GM12875 (cell line): ENCODE measurements around the gene CACNA2D1.
"Not testable (repeated sequence)": the region's sequence is repeated elsewhere in the genome, so short reads cannot be mapped to it uniquely, and the experiment has no call there.

Source experiments
- H3K4me3 ChIP-seq: one replicate; pipeline ENCODE4 v1.5.1; 2011; ENCODE audit warnings: low read depth, low read length, control low read depth
- TF ChIP-seq, protein P1 (sequence below): IDR thresholded peaks from 2 replicates; pipeline ENCODE4 v1.5.1; 2011; ENCODE audit warnings: low read depth, mild to moderate bottlenecking, control low read depth, inconsistent platforms, low read length, moderate library complexity, borderline replicate concordance; ENCODE audit not compliant: insufficient read depth

CACNA2D1 gene

GRCh38 chr7:82146491-82146890 is 297.1 kb downstream of the CACNA2D1 start:
- no peak overlapping the region for H3K4me3 ChIP-seq
- TF ChIP-seq, protein P1, sequence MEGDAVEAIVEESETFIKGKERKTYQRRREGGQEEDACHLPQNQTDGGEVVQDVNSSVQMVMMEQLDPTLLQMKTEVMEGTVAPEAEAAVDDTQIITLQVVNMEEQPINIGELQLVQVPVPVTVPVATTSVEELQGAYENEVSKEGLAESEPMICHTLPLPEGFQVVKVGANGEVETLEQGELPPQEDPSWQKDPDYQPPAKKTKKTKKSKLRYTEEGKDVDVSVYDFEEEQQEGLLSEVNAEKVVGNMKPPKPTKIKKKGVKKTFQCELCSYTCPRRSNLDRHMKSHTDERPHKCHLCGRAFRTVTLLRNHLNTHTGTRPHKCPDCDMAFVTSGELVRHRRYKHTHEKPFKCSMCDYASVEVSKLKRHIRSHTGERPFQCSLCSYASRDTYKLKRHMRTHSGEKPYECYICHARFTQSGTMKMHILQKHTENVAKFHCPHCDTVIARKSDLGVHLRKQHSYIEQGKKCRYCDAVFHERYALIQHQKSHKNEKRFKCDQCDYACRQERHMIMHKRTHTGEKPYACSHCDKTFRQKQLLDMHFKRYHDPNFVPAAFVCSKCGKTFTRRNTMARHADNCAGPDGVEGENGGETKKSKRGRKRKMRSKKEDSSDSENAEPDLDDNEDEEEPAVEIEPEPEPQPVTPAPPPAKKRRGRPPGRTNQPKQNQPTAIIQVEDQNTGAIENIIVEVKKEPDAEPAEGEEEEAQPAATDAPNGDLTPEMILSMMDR = no peak

DNA sequence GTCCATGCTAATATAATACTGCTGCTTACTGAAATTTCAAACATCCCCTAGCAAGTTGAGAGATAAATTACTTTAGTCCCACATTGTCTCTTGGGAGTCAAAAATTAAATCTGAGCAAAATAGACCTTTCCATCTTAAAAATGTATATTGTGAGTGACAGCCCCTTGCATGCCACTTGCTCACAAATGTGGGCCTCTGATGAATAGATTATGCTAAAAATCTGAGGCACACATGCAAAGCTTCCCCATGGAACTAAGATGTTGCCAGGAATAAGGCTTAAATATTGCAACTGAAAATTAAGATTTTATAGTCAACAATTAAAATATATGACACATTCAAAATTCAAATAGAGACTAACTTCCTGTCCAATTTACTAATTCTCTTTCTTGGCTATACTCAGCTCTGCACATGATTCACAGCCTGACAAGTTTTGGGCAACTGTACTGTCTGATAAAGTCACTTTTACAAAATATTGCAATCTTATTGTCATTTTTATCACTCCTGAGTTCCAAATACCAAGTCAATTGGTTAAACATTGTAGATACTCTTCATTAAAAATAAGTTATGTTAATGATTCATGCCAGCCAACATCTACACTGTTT is 301.2 kb downstream of the CACNA2D1 start:
- TF ChIP-seq, protein P1 = no peak
- H3K4me3 ChIP-seq = no peak overlapping the region

- TF ChIP-seq, protein P1 = no peak
- H3K4me3 ChIP-seq = no peak overlapping the region
Observed at GRCh38 chr7:82141427-82141826, 302.1 kb downstream of the CACNA2D1 start.

DNA sequence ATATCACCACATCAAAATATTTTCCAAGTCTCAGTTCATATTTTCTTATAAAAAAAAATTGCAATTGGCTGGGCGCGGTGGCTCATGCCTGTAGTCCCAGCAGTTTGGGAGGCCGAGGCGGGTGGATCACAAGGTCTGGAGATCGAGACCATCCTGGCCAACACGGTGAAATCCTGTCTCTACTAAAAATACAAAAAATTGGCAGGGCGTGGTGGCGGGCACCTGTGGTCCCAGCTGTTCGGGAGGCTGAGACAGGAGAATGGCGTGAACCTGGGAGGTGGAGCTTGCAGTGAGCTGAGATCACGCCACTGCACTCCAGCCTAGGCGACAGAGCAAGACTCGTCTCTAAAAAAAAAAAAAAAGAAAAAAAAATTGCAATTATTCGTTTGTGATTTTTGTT is 303.0 kb downstream of the CACNA2D1 start:
- not testable (repeated sequence) for H3K4me3 ChIP-seq

GRCh38 chr7:82131215-82131614 is 312.4 kb downstream of the CACNA2D1 start:
- TF ChIP-seq, protein P1 = no peak
- no peak overlapping the region for H3K4me3 ChIP-seq

GRCh38 chr7:82129091-82129490 is 314.5 kb downstream of the CACNA2D1 start:
- TF ChIP-seq, protein P1 = no peak

GRCh38 chr7:82128546-82128945 is 315.0 kb downstream of the CACNA2D1 start:
- TF ChIP-seq, protein P1 = no peak
- H3K4me3 ChIP-seq = no peak overlapping the region

More at GRCh38 chr7:82129091-82129490, 314.5 kb downstream of the CACNA2D1 start:
- no peak overlapping the region for H3K4me3 ChIP-seq
